ENCODE results near the gene GDF15. TPM values are rescaled to one million over a fixed set of nuclear protein-coding genes. Genes with fewer than 3 reads are reported as not detected.
"Not testable (repeated sequence)": the region's sequence is repeated elsewhere in the genome, so short reads cannot be mapped to it uniquely, and the experiment has no call there.

Gene GDF15
- total RNA-seq, 2 donors from 2014 or later = 0.45 to 0.50 TPM

GRCh38 chr19:18351544-18351943 lies 34.4 kb upstream of the GDF15 start:
- Mint-ChIP-seq H3K4me1 (peaks cover 10% of the 10 kb centered on the region), H3K36me3 (ENCODE audit: low read depth) (peaks cover 55% of the 10 kb centered on the region), H3K27ac (no peak overlapping the region), H3K9me3 (no peaks in the 10 kb centered on the region), H3K27me3 (no peaks in the 10 kb centered on the region), H3K4me3 (no peak overlapping the region)
- ATAC-seq (replicated peaks) = no peak

- peaks cover 5% of the 10 kb centered on the region for H3K4me1 Mint-ChIP-seq
- H3K9me3 Mint-ChIP-seq = no peaks in the 10 kb centered on the region
- peaks cover 55% of the 10 kb centered on the region for H3K36me3 Mint-ChIP-seq (ENCODE audit: low read depth)
- no peak overlapping the region for H3K4me3 Mint-ChIP-seq
- H3K27ac Mint-ChIP-seq = no peak overlapping the region
- ATAC-seq (replicated peaks) = no peak
- no peaks in the 10 kb centered on the region for H3K27me3 Mint-ChIP-seq
These were observed 32.5 kb upstream of the GDF15 start for GRCh38 chr19:18353378-18354005.

GRCh38 chr19:18354743-18355142 lies 31.2 kb upstream of the GDF15 start:
- H3K9me3 Mint-ChIP-seq; H3K27me3 Mint-ChIP-seq; ATAC-seq (replicated peaks); H3K27ac Mint-ChIP-seq; H3K4me1 Mint-ChIP-seq; H3K4me3 Mint-ChIP-seq: not testable (repeated sequence)
- peaks cover 57% of the 10 kb centered on the region for H3K36me3 Mint-ChIP-seq (ENCODE audit: low read depth)

GRCh38 chr19:18357041-18357440 lies 28.9 kb upstream of the GDF15 start:
- no peak overlapping the region for H3K27ac Mint-ChIP-seq
- no peak overlapping the region for H3K4me3 Mint-ChIP-seq
- no peak for ATAC-seq (replicated peaks)
- no peaks in the 10 kb centered on the region for H3K9me3 Mint-ChIP-seq
- peaks cover 67% of the 10 kb centered on the region for H3K36me3 Mint-ChIP-seq (ENCODE audit: low read depth)
- peaks cover 5% of the 10 kb centered on the region for H3K4me1 Mint-ChIP-seq
- no peaks in the 10 kb centered on the region for H3K27me3 Mint-ChIP-seq

- H3K4me3 Mint-ChIP-seq = no peak overlapping the region
- H3K4me1 Mint-ChIP-seq = no peaks in the 10 kb centered on the region
- H3K27me3 Mint-ChIP-seq = no peaks in the 10 kb centered on the region
- no peak for ATAC-seq (replicated peaks)
- H3K9me3 Mint-ChIP-seq = no peaks in the 10 kb centered on the region
- no peak overlapping the region for H3K27ac Mint-ChIP-seq
- peaks cover 63% of the 10 kb centered on the region for H3K36me3 Mint-ChIP-seq (ENCODE audit: low read depth)
These were observed 24.3 kb upstream of the GDF15 start for GRCh38 chr19:18361646-18362045.

- Mint-ChIP-seq H3K36me3 (ENCODE audit: low read depth) (peaks cover 49% of the 10 kb centered on the region), H3K4me3 (no peak overlapping the region), H3K27ac (no peak overlapping the region), H3K4me1 (no peaks in the 10 kb centered on the region), H3K27me3 (no peaks in the 10 kb centered on the region), H3K9me3 (no peaks in the 10 kb centered on the region)
- ATAC-seq (replicated peaks) = no peak
These were observed 22.9 kb upstream of the GDF15 start for GRCh38 chr19:18362934-18363542.

- Mint-ChIP-seq H3K27ac (no peak overlapping the region), H3K4me1 (no peaks in the 10 kb centered on the region)
These were observed 22.2 kb upstream of the GDF15 start for GRCh38 chr19:18363787-18364186.

GRCh38 chr19:18364277-18364825 lies 21.6 kb upstream of the GDF15 start:
- H3K27ac Mint-ChIP-seq; H3K9me3 Mint-ChIP-seq; H3K4me3 Mint-ChIP-seq; H3K27me3 Mint-ChIP-seq; ATAC-seq (replicated peaks); H3K4me1 Mint-ChIP-seq: not testable (repeated sequence)
- peaks cover 36% of the 10 kb centered on the region for H3K36me3 Mint-ChIP-seq (ENCODE audit: low read depth)

More at GRCh38 chr19:18363787-18364186, 22.2 kb upstream of the GDF15 start:
- ATAC-seq (replicated peaks) = no peak
- Mint-ChIP-seq H3K9me3 (no peaks in the 10 kb centered on the region), H3K27me3 (no peaks in the 10 kb centered on the region), H3K36me3 (ENCODE audit: low read depth) (peaks cover 42% of the 10 kb centered on the region), H3K4me3 (no peak overlapping the region)

- ATAC-seq (replicated peaks) = no peak
- H3K4me3 Mint-ChIP-seq = no peak overlapping the region
These were observed 21.0 kb upstream of the GDF15 start for GRCh38 chr19:18364826-18365528.

GRCh38 chr19:18366021-18366435 lies 19.9 kb upstream of the GDF15 start:
- Mint-ChIP-seq H3K27ac (no peak overlapping the region), H3K27me3 (no peaks in the 10 kb centered on the region)
- ATAC-seq (replicated peaks) = no peak

More at GRCh38 chr19:18364826-18365528, 21.0 kb upstream of the GDF15 start:
- Mint-ChIP-seq H3K4me1 (no peaks in the 10 kb centered on the region), H3K27ac (no peak overlapping the region), H3K36me3 (ENCODE audit: low read depth) (peaks cover 30% of the 10 kb centered on the region), H3K9me3 (no peaks in the 10 kb centered on the region), H3K27me3 (no peaks in the 10 kb centered on the region)

GRCh38 chr19:18368504-18369222 lies 17.3 kb upstream of the GDF15 start:
- Mint-ChIP-seq H3K27ac (no peak overlapping the region), H3K4me3 (no peak overlapping the region), H3K4me1 (peaks cover 3% of the 10 kb centered on the region)

More at GRCh38 chr19:18366021-18366435, 19.9 kb upstream of the GDF15 start:
- Mint-ChIP-seq H3K9me3 (no peaks in the 10 kb centered on the region), H3K36me3 (ENCODE audit: low read depth) (peaks cover 24% of the 10 kb centered on the region), H3K4me1 (no peaks in the 10 kb centered on the region), H3K4me3 (no peak overlapping the region)

GRCh38 chr19:18373407-18373891 lies 12.5 kb upstream of the GDF15 start:
- ATAC-seq (replicated peaks) = no peak
- peaks cover 9% of the 10 kb centered on the region for H3K4me1 Mint-ChIP-seq

More at GRCh38 chr19:18368504-18369222, 17.3 kb upstream of the GDF15 start:
- H3K36me3 Mint-ChIP-seq (ENCODE audit: low read depth) = peaks cover 6% of the 10 kb centered on the region
- H3K9me3 Mint-ChIP-seq = no peaks in the 10 kb centered on the region
- no peak for ATAC-seq (replicated peaks)
- no peaks in the 10 kb centered on the region for H3K27me3 Mint-ChIP-seq

GRCh38 chr19:18373892-18374629 lies 11.9 kb upstream of the GDF15 start:
- no peaks in the 10 kb centered on the region for H3K36me3 Mint-ChIP-seq (ENCODE audit: low read depth)
- H3K27ac Mint-ChIP-seq = peak overlapping the region; percentile 68
- H3K9me3 Mint-ChIP-seq = no peaks in the 10 kb centered on the region
- peak overlapping the region; percentile 61 for H3K4me3 Mint-ChIP-seq
- H3K4me1 Mint-ChIP-seq = peaks cover 9% of the 10 kb centered on the region
- peak; percentile 98 for ATAC-seq (replicated peaks)
- no peaks in the 10 kb centered on the region for H3K27me3 Mint-ChIP-seq

More at GRCh38 chr19:18373407-18373891, 12.5 kb upstream of the GDF15 start:
- Mint-ChIP-seq H3K27me3 (no peaks in the 10 kb centered on the region), H3K9me3 (no peaks in the 10 kb centered on the region), H3K27ac (peak overlapping the region; percentile 68), H3K36me3 (ENCODE audit: low read depth) (no peaks in the 10 kb centered on the region), H3K4me3 (peak overlapping the region; percentile 61)

Measured in activated T-helper 17 cell treated with anti-CD3 and anti-CD28 coated beads, Interleukin-2, amount 50 U/mL, for 72 hours (primary cell).